ENCODE results near the gene GPER1.

DNA sequence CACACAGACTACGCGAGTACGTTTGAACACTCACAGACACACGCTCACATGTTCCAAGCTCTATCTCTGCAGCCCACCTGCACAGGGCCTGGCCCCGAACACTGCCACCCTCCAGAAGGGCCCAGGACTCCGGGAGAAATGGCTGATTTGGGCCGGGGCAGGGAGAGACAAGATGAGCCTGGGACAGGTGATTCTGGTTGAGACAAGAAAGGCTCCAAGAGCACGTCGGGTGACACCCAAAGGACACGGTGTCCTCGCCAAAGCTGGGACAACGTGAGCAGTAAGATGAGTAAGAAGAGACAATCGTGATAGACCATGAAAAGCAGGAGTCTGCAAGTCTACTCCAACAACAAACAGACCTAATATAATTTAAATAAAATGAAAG, 9.2 kb downstream of the GPER1 start:
- TF ChIP-seq, protein P1, sequence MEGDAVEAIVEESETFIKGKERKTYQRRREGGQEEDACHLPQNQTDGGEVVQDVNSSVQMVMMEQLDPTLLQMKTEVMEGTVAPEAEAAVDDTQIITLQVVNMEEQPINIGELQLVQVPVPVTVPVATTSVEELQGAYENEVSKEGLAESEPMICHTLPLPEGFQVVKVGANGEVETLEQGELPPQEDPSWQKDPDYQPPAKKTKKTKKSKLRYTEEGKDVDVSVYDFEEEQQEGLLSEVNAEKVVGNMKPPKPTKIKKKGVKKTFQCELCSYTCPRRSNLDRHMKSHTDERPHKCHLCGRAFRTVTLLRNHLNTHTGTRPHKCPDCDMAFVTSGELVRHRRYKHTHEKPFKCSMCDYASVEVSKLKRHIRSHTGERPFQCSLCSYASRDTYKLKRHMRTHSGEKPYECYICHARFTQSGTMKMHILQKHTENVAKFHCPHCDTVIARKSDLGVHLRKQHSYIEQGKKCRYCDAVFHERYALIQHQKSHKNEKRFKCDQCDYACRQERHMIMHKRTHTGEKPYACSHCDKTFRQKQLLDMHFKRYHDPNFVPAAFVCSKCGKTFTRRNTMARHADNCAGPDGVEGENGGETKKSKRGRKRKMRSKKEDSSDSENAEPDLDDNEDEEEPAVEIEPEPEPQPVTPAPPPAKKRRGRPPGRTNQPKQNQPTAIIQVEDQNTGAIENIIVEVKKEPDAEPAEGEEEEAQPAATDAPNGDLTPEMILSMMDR (optimal IDR thresholded peaks at IDR 0.05 in 1 of 3, IDR thresholded peaks at IDR 0.05 in 1 of 3, conservative IDR thresholded peaks at IDR 0.05 in 1 of 3; ENCODE audit: extremely low read depth in 1 of 3, insufficient read depth in 2 of 3, low read length in 3 of 3): no peak
- TF ChIP-seq EZH2 (IDR thresholded peaks at IDR 0.05; ENCODE audit: low read length): no peak
